Ecto neural progenitor cell (in vitro differentiated cells): ENCODE data around the gene RAP1GAP2.
"Not testable (repeated sequence)": the region's sequence is repeated elsewhere in the genome, so short reads cannot be mapped to it uniquely, and the experiment has no call there.

Source experiments
- DNase-seq: peaks from one replicate; pipeline ENCODE4 v3.0.0-alpha.2; 2018; ENCODE audit warnings: low spot score

The RAP1GAP2 gene

DNA sequence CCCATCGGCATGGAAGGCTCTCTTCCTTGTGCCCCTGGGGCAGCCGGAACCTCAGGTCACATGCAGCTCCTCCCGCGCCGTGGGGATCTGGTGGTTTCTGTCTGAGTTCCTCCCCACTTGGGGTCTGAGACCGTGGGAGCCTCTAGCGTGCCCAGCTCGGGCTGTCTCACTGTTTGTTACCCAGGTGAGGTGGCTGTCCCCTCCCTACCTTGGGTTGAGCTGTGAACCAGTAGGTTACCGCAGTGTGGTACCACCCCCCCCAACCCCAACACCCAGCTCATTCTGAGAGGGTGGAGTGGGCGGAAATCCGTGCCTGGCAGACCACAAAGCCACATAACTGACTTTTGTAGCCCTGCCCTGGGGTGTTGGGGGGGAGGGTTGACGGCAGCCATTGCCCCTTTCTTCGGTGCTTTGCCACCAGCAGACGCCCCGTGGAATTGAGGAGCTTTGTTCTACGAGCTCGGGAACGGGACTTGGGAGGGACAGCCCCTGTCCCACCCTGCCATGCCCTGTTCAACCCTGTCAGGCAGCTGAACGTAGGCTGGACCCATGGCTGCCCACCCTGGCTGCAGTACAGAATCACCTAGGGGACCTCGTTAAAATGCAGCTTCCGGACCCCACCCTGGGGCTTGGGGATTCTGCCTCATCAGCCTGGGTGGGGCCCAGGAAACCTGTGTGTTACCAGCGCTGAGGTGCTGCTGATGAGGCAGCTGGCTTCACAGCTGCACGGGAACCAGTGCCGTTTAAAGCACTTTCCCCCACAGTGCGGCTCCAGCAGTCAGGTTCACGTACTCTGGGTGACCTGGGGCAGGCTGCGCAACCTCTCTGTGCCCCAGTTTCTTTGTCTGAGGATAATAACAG lies 18.5 kb downstream of the RAP1GAP2 start:
- DNase-seq = no peak

DNA sequence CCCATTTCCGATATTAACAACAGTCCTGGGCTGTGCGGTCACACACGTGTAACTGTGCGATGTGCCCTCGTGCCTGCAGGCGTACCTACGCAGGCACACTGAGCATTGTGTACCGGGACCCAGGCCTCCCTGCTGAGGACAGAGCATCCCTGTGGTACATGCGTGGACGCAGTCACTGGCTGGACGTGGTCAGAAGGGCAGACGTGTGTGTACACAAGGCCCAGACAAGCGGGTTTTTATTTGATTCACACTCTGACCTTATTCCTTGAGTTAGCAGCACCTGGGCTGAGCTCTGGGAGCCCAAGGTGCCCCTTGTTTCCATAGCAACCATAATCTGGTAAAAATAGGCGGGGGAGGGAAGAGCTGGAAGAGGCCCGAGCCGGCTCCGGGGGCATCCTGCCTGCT lies 19.5 kb downstream of the RAP1GAP2 start:
- no peak for DNase-seq

DNA sequence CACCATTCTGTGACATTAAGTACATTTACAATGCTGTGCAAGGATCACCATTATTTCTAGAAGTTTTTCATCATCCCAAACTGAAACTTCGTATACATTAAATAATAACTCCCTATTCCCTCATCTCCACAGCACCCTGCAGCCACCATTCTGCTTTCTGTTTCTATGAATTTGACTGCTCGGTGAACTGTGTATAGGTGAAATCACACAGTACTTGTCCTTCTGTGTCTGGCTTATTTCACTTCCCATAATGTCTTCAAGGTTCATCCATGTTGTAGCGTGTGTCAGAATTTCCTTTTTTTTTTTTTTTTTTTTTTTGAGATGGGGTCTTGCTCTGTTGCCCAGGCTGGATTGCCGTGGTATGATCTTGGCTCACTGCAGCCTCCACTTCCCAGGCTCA lies 20.4 kb downstream of the RAP1GAP2 start:
- no peak for DNase-seq

DNA sequence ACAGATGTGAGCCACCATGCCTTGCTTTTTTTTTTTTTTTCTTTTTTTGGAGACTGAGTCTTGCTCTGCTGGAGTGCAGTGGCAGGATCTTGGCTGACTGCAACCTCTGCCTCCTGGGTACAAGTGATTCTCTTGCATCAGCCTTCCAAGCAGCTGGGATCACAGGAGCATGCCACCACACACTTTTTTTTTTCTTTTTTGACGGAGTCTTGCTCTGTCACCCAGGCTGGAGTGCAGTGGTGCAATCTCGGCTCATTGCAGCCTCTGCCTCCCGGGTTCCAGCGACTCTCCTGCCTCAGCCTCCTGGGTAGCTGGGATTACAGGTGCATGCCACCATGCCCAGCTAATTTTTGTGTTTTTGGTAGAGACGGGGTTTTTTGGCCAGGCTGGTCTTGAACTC lies 23.1 kb downstream of the RAP1GAP2 start:
- not testable (repeated sequence) for DNase-seq

DNA sequence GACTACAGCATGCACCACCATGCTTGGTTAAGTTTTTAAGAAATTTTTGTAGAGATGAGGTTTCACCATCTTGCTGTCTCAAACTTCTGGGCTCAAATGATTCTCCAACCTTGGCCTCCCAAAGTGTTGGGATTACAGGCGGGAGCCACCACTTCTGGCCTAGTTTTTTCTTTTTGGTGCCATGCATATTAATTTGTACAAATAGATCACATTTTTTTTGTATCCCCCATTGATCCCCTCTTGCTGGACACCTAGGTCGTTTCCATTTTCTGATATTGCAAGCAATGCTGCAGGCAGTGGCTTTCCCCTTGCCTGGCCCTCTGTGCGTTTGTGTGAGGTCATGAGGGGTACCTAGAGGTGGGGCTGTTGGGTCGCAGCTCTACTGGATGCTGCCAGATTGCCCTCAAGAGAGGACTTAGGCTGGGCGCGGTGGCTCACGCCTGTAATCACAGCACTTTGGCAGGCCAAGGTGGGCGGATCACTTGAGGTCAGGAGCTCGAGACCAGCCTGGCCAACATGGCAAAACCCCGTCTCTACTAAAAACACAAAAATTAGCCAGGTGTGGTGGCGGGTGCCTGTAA lies 23.8 kb downstream of the RAP1GAP2 start:
- DNase-seq = no peak

DNA sequence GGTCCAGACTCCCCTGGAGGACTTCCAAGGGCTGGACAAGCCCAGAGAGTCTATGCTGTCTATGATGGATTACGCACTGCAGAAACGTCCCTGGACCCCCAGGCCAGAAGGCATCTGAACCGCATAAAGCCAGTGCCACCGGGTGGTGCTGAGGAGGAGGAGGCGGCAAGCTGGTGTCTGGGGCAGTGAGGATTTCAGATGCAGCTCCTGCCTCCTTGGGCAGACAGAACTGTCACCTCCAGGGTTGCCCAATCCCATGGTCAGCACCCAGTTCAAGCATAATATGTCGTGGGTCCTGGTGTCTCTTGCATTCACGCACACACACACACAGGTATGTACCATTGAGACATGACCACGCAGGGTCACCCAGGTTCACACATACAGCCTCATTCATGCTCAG lies 25.6 kb downstream of the RAP1GAP2 start:
- DNase-seq = peak; percentile 49

DNA sequence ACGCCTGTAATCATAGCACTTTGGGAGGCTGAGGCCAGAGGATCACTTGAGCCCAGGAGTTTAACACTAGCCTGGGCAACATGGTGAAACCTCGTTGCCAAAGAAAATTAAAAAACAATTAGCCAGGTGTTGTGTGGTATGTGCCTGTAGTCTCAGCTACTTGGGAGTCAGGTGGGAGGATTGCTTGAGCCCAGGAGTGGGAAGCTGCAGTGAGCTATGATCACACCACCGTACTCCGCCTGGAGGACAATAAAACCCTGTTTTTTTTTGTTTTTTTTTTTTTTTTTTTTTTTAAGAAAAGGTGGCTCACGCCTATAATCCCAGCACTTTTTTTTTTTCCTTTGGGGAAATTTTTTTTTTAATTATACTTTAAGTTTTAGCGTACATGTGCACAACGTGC lies 26.1 kb downstream of the RAP1GAP2 start:
- DNase-seq = no peak

DNA sequence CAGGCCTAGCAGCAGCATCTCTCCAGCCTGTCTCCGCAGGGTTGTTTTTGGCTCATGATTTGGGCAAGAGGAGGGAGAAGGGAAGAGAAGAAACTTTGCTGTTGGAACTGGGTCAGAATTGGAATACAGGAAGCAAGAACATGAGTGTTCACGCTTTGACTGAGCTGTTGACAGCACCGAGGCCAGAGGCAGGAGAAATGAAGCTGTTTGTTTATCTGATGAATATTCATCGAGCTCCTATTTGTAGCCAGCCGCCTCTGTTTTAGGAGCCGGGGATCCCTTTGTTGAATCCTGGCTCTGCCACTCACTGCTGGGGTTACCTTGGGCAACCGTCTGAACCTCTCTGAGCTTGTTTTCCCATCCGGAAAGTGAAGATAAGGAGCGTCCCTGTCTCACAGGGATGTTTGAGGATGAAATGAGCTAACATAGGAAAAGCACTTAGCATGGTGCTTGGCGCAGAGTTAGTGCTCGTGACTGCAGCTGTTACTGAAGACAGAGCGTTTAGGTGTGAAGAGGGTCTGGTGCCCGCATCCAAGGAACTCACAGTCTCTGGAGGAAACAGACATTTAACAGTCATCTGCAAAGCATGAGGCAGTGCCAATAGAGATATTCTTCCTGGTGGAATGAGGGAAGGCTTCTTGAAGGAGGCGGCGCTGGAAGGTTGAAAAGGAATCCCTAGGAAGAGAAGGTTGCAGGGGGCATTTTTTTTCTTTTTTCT lies 29.2 kb downstream of the RAP1GAP2 start:
- DNase-seq = no peak

DNA sequence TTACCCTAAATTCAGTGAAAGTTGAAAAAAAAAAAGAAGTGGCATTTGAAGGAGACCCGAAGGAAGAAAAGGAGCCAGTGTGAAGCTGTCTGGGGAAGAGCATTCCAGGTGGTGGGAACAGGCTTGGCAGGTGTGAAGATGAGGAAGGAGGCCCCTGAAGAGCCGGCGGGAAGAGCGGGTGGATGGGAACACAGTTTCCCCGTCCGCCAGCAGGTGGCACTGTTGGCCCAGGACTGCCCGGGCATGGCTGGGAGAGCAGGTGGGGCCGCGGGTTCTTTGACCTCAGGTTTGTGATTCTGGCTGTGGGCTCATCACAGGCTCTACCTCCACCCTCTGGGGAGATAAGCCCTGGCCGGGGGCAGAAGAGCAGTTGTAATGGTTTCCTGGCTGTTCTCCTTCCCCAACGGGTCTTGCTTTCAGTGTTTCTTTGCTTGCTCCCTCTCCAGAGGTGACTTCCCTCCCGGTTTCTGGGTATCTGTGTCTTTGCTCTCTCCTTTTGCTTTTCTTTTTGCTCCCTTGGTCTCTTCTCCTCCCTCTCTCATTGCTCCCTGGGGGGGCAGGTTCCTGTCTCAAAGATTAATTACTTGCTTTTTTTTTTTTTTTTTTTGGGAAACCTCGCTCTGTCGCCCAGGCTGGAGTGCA lies 32.3 kb downstream of the RAP1GAP2 start:
- DNase-seq = peak; percentile 93

DNA sequence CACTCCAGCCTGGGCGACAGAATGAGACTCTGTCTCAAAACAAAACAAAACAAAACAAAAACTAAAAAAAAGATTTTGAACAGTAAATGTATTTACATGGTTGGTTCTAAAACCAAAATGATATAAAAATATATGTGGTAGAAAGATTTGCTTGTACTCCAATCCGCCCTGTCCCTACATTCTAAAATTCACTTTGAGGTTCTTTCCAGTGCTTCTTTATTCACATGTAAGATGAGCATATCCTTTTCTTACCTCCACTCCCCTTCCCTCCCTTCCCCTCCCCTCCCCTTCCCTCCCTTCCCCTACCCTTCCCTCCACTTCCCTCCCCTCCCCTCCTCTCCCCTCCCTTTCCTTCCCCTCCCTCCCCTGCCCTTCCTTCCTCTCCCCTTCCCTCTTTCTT lies 34.4 kb downstream of the RAP1GAP2 start:
- no peak for DNase-seq

DNA sequence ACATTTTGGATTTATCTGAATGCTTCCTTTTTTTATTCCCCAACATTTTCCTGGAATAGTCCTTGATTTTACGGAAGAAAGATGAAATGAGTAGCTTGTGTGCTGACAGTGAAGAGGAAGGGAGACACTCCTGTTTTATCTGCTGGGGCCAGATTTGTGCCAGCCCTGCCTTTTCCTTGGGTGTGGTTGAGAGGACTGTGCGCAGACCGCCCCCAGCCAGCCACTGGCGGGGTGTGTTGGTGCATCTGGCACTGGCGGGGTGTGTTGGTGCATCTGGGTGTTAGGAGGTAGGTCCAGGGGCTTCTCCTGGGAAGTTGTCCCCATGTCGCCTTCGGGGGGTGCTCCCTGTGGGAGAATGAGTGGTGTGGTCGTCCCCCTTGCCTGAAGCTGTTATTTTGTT lies 39.5 kb downstream of the RAP1GAP2 start:
- DNase-seq = no peak

DNA sequence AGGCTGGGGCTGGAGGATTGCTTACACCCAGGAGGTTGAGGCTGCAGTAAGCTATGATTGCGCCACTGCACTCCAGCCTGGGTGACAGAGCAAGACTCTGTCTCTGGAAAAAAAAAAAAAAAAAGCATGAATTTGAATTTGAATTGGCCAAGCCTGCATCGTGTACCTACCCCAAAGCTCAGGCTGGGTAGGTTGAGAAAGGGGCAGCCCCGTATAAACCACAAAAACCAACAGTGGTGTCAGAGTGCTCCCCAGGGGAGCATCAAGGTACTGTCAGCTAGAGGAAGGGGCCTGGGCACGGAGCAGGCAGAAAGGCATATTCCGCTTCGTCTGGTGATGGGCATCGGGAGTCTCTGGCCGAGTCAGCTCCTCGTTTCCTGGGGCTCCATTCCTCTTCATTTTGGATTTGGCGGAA lies 40.9 kb downstream of the RAP1GAP2 start:
- DNase-seq = no peak

DNA sequence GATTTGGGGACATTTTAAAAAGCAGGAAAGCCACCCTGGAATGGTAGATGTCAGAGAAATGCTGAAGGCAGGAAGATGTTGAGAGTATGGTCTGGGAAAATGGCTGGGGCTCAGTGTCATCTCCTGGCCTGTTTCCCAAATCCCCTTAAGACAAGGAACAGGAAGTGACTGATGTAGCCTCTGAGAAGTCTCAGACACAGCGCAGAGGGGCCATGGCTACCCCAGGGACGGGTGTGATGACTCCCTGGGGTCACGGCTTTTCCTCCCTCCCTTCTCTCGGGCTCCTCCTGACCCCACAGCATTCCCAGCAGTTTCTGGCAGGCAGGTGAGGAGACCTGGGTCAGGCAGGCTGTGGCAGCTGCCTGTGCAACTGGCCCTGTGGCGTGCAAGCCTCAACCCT lies 45.4 kb downstream of the RAP1GAP2 start:
- DNase-seq = no peak

DNA sequence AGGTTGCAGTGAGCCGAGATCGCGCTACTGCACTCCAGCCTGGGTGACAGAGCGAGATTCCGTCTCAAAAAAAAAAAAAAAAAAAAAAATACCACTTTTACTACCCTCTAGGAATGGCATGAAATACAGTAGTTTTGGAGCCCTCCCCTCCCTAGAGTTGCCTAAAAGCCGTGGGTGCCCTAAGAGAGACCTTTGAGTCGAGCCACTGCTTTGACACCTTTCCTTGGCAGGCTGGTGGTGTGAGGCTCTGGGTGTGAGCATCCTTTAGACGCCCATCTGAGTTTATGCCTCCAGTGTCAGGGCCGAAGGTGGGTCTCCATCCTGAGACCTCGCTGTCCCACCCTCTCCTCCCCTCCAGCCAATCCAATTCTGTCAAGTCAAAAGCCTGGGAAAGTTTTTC lies 46.2 kb downstream of the RAP1GAP2 start:
- DNase-seq = no peak

DNA sequence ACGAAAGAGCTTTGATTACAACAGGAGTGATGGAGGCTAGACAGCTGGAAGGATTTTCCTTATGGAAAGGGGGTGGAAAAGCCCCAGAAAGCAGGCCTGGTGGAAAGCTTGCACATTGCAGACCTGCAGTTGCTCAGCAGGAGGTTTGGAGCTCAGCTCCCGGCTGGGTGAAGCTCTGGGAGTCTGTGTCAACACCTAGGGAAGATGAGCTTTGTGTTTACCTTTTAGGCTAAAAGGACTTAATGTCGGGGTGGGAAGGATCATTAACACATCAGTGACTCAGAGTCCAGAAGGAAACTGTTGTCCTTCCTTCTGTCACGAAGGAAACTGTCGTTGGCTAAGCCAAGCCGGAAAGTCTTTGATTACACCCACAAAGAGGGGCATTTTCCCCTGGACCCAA lies 48.2 kb downstream of the RAP1GAP2 start:
- no peak for DNase-seq

DNA sequence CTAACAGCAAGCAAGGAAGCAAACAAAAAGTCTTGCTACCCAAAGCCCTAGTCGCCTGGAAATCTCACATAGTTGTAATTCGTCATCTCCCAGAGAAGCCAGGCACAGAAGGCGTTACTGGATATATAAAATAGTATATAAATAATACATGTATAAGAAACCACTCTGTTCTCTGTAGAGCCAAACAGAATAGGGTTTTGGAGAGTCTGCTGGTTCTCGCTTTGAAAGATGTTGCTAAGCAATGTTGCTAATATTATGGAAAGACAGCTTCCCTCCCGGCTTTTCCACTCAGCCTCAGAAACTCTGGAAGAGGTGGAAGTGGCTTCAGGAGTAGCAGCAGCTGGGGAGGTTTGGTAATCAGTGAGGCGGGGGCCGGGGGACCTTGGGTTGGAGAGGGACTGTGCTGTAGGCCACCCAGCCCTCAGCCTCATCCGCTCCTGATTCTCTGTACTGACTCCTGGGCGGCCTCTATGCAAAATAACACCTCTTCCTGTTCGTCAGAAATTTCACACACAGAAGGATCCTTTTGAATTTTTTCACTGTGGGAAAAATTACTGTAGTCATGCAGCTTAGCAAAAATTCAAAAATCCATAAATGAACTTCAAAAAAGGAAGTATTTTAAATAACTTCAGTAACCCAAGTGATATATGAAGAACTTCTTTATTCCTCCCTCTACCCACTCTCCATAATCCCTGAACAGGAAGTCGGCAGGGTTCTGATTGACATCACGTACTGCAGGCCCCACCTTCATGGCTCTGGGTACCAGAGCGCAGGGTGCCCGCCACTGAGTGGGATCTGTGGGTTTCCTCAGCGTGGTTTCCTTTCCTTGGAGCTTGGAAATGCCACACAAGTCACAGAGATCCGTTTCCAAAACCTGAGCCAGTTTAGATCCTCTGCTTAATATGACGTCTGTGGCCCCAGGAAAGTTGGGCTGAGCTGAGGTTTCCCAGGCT lies 51.4 kb downstream of the RAP1GAP2 start:
- no peak for DNase-seq

DNA sequence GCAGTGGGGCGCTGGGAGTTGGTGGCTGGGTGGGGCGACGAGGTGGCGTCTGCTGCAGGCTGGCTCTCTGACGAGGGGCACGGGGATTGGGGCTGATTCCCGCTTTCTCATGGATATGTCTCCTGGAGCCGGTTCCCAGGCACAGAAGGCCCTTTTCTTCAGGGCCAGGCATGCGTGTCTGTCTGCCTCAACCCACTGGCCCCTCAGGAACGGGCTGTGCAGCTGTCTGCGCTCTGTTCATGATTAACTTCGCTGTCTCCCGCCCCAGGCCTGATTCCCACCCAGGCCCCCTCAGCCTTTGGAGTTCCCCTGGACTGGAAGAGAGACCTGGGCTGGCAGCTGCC lies 53.1 kb downstream of the RAP1GAP2 start:
- DNase-seq = no peak

DNA sequence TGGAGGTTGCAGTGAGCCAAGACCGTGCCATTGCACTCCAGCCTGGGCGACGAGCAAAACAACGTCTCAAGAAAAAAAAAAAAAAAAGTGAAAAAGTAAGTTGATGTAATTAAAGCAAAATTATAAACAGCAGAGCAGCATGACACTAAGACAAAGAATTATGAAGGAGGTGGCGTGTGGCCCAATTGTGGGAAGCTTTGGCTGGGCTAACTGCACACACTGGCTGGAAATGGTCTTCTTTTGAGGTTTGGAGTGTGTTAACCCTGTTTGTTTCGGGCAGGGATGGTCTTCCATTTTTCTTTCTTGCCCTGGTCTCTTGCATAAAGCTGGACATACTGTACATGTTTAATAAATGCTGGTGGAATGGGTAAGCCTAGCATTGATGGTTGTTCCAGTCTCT lies 54.8 kb downstream of the RAP1GAP2 start:
- DNase-seq = no peak

DNA sequence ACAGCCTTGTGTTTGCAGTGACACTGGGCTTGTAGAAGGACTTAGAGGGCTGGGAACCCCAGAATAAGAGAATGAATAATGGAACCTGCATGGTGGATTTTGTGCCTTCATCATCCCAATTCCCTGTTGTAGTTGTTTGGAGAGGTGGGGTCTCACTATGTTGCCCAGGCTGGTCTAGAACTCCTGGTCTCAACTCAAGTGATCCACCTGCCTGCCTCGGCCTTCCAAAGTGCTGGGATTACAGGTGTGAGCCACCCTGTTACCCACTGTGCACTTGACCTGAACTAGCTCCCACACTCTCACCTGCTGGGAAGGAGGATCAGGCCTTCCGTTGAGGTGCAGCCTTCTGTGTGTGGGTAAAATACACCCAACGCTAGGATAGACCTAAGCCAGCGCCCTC lies 55.4 kb downstream of the RAP1GAP2 start:
- DNase-seq = no peak

DNA sequence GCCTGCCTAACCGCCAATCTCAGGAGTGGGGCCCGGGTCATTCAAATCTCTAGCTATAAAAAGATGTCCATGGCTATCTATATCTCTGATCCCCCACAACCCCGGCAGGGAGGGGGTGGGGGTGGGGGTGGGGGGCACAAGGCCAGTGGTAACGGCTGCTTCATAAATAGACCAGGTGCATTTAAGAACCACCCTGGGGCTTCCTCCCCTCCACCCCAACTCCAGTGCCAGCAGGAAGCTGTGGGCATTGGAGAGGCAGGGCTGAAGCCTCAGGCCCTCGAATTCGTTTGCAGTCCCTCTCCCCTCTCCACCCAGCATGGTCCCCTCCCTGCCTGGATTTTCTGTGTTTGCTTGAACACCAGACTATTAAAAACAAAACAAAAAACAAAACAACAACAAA lies 56.0 kb downstream of the RAP1GAP2 start:
- DNase-seq = no peak

DNA sequence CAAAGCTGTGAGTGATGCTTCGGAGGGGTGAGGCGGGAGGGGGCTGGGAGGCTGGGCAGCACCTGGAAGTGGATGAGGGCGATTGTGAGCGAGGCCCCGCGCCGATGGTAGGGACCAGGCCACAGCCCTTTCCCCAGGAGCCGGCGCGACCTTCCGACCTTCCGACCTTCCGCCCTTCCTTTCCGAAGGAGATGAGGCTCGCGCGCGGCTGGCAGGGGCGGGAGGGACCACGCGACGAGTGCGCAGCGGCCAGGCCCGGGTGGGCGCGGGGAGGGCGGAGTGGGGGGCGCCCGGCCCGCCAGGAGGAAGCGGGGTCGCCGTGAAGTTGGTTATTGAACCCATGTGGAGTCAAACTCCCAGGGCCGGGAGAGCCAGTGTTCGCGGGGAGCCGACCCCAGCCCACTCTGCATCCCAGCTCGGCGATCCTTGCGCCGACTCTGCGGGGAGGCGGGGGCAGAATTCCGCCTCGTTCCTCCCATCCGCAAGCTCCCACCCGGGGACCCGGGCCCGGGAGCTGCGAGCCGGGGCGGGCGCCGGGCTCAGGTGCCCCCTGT lies 56.6 kb downstream of the RAP1GAP2 start:
- peak; percentile 75 for DNase-seq
